BLaER1 (cell line): ENCODE measurements around the gene FMNL3.
A peak's percentile ranks its signal among the peaks of the same experiment; 100 is the strongest.

Experiments used
- H3K27ac ChIP-seq: shearing (Covaris generic); formaldehyde crosslinking; 2 replicates; pipeline ENCODE4 v1.8.1; 2022
- H3K27me3 ChIP-seq: shearing (Covaris generic); formaldehyde crosslinking; 2 replicates; pipeline ENCODE4 v1.8.1; 2022
- H3K36me3 ChIP-seq: shearing (Covaris generic); formaldehyde crosslinking; 2 replicates; pipeline ENCODE4 v1.8.1; 2022
- H3K4me1 ChIP-seq: shearing (Covaris generic); formaldehyde crosslinking; 2 replicates; pipeline ENCODE4 v1.8.1; 2022
- H3K4me2 ChIP-seq: shearing (Covaris generic); formaldehyde crosslinking; 2 replicates; pipeline ENCODE4 v1.8.1; 2022
- H3K4me3 ChIP-seq: shearing (Covaris generic); formaldehyde crosslinking; 2 replicates; pipeline ENCODE4 v1.8.1; 2022
- H3K9ac ChIP-seq: shearing (Covaris generic); formaldehyde crosslinking; 2 replicates; pipeline ENCODE4 v1.8.1; 2022
- H3K9me3 ChIP-seq: shearing (Covaris generic); formaldehyde crosslinking; 2 replicates; pipeline ENCODE4 v1.8.1; 2022
- H4K20me1 ChIP-seq: shearing (Covaris generic); formaldehyde crosslinking; 2 replicates; pipeline ENCODE4 v1.8.1; 2022
- Cebpa-rat ChIP-seq: shearing (Covaris generic); IDR thresholded peaks from 2 replicates; pipeline ENCODE4 v1.8.1; 2022

Gene FMNL3

DNA sequence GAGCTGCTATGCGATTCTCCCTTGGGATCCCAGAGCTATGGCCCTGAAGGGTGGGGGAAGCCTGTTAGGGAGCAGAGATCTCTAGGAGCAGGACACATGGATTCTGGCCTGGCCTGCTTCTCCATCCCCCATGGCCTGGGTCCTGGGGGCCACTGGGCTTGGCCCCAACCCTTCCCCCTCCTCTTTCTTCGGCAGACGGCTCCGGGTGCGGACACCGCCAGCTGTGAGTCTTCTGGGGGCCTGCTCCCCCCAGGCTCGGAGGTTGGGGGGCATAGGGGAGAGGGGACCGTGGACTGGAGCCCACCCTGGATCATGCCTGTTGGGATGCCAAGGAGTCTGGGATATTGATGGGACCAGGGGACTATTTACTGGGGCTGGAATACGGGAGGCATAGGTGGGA is 74.8 kb downstream of the FMNL3 start:
- no peaks in the 10 kb centered on the region for H3K9me3 ChIP-seq
- TF ChIP-seq Cebpa-rat: no peak
- H3K4me1 ChIP-seq: peaks cover 9% of the 10 kb centered on the region
- H4K20me1 ChIP-seq: no peaks in the 10 kb centered on the region
- H3K4me3 ChIP-seq: no peak overlapping the region
- no peaks in the 10 kb centered on the region for H3K27me3 ChIP-seq
- H3K4me2 ChIP-seq: no peak overlapping the region
- H3K36me3 ChIP-seq: peaks cover 6% of the 10 kb centered on the region; the same call in 1 of the 2 replicates
- H3K27ac ChIP-seq: no peak overlapping the region
- no peak overlapping the region for H3K9ac ChIP-seq

DNA sequence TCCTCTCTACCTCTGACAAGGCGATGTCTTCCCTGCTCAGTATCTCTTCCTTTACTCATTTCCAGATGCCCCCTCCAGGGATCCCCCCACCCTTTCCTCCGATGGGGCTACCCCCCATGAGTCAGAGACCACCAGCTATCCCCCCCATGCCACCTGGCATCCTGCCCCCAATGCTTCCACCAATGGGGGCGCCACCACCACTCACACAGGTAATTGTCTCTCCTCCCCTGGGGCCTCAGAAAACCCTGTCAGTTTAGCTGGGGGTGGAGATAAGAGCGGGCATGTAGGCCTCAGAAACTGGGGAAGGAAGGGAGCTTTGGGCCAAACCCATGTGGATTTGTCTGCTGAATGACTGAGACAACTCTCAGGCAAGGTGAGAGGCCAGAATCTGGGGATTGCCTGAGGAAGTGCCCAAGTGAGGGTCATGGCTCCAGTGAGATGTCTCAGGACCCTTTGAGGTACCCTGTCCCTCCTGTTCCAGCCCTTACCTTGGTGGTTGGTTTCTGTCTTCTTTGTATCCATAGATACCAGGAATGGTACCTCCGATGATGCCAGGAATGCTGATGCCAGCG is 75.8 kb downstream of the FMNL3 start:
- H3K4me1 ChIP-seq: no peaks in the 10 kb centered on the region
- no peaks in the 10 kb centered on the region for H3K9me3 ChIP-seq
- H3K4me3 ChIP-seq: no peak overlapping the region
- peaks cover 6% of the 10 kb centered on the region; the same call in 1 of the 2 replicates for H3K36me3 ChIP-seq
- no peak overlapping the region for H3K4me2 ChIP-seq
- no peak overlapping the region for H3K9ac ChIP-seq
- no peak for TF ChIP-seq Cebpa-rat
- H3K27me3 ChIP-seq: no peaks in the 10 kb centered on the region
- H3K27ac ChIP-seq: no peak overlapping the region
- H4K20me1 ChIP-seq: no peaks in the 10 kb centered on the region

DNA sequence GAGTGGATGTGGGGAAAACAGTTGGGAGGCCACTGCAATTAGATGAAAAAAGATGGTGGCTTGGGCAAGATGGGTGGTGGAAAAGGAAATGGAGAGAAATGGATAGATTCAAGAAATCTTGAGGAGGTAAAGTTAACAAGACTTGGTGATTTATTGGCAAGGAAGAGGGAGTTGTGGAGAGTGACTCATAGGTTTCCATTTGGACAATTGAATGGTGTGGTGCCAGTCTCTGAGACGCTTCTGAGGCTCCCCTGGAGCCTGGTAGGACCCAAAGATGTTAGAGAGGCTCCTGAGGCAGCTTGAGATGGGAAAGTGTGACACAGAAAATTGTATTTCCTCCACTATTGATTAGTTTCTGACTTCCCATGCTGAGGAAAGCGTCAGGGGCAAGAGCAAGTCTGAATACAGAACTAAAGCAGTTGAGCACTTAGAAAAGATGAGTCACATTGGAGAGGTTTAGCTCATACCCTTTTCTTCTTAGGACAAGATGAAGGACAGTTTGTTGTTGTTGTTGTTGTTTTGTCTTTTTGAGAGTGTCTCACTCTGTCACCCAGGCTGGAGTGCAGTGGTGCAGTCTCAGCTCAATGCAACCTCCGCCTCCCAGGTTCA is 79.3 kb downstream of the FMNL3 start:
- H3K36me3 ChIP-seq: no peaks in the 10 kb centered on the region; the same call in 1 of the 2 replicates
- peaks cover 9% of the 10 kb centered on the region for H3K4me1 ChIP-seq
- no peak overlapping the region for H3K27ac ChIP-seq
- H3K9ac ChIP-seq: no peak overlapping the region
- H3K27me3 ChIP-seq: no peaks in the 10 kb centered on the region
- H4K20me1 ChIP-seq: no peaks in the 10 kb centered on the region
- no peak overlapping the region for H3K4me3 ChIP-seq
- no peak for TF ChIP-seq Cebpa-rat
- no peak overlapping the region for H3K4me2 ChIP-seq
- no peaks in the 10 kb centered on the region for H3K9me3 ChIP-seq

DNA sequence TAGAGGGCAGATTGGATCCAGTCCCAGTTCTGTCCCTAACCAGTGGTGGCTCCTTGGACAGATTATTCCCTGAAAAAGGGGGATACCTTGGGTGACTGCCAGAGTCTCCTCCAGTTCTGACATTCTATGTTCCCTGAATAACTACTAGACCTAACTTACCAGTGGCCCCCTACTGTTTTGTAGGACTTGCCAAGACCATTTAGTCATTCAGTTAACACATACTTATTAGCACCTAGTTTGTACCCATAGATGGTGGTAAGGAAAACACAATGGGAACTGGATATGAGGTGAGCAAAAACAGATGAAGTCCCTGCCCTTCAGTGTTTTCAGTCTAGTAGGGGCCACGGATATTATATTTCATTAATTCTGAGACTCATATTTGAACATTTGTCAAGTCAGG is 80.4 kb downstream of the FMNL3 start:
- Histone ChIP-seq H3K4me1 (peaks cover 18% of the 10 kb centered on the region), H3K4me3 (no peak overlapping the region), H3K36me3 (no peaks in the 10 kb centered on the region; the same call in 1 of the 2 replicates), H3K27me3 (no peaks in the 10 kb centered on the region), H3K4me2 (no peak overlapping the region), H3K9me3 (no peaks in the 10 kb centered on the region), H3K27ac (no peak overlapping the region), H3K9ac (no peak overlapping the region), H4K20me1 (no peaks in the 10 kb centered on the region)
- TF ChIP-seq Cebpa-rat: no peak

- TF ChIP-seq Cebpa-rat: no peak
Observed at GRCh38 chr12:49626169-49626835, 80.9 kb downstream of the FMNL3 start.

GRCh38 chr12:49624921-49625577 is 82.2 kb downstream of the FMNL3 start:
- Histone ChIP-seq H4K20me1 (no peaks in the 10 kb centered on the region), H3K27me3 (no peaks in the 10 kb centered on the region), H3K4me2 (no peak overlapping the region), H3K4me1 (peaks cover 36% of the 10 kb centered on the region), H3K36me3 (no peaks in the 10 kb centered on the region), H3K4me3 (no peak overlapping the region), H3K9ac (no peak overlapping the region), H3K9me3 (no peaks in the 10 kb centered on the region), H3K27ac (no peak overlapping the region)
- TF ChIP-seq Cebpa-rat: no peak

More at GRCh38 chr12:49626169-49626835, 80.9 kb downstream of the FMNL3 start:
- Histone ChIP-seq H3K36me3 (no peaks in the 10 kb centered on the region), H3K9ac (no peak overlapping the region), H4K20me1 (no peaks in the 10 kb centered on the region), H3K27me3 (no peaks in the 10 kb centered on the region), H3K4me2 (no peak overlapping the region), H3K4me1 (peaks cover 23% of the 10 kb centered on the region), H3K9me3 (no peaks in the 10 kb centered on the region), H3K4me3 (no peak overlapping the region), H3K27ac (no peak overlapping the region)

DNA sequence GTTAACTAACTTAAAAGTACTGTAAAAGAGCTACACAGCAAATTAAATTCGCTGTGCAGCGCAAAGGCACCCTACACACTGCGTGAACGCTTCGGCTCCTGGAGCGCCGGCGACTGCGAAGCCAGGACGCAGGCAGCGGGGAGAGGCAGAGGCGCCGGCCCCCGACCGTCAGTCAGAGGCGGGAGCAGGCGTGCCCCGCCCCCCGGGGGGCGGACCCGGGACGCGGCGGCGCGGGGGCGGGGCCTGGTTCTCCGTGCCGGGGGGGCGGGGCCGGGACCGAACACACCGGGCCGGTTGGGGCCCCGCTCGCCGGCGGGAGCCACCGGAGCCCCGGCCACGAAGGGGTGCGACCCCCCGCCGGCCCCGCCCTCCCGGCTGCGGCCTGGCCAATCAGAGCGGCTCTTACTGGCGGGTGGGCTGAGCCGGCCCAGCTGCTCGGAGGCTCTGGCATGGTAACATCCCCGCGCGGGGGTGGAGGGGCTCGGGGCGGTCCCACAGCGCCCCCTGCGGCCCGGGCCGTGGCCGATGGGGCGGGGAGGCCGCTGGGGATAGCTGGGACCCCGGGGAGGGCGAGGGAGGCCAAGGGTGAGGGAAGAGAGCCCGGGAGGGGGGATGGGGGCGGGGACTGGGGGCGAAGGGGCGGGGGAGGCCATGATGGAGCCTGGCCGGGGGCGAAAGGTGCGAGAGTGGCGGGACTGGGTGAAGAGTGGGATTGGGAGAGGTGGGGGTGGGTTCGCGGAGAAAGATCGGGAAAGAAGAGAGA is 83.9 kb downstream of the FMNL3 start, which contains the start of gene PRPF40B:
PRPF40B (plus strand) TSS at position 420 of the 763 bp plus-strand sequence; CDS start at position 450, 30 bp downstream.
- Histone ChIP-seq H3K27ac (peak within 1 kb of the TSS; percentile 64), H3K4me1 (peaks cover 37% of the 10 kb centered on the region), H3K4me3 (peak within 1 kb of the TSS; percentile 65), H3K36me3 (no peaks in the 10 kb centered on the region), H3K4me2 (peak within 1 kb of the TSS; percentile 94), H3K9me3 (no peaks in the 10 kb centered on the region), H4K20me1 (no peaks in the 10 kb centered on the region), H3K9ac (peak within 1 kb of the TSS; percentile 74), H3K27me3 (no peaks in the 10 kb centered on the region)
- TF ChIP-seq Cebpa-rat: no peak

GRCh38 chr12:49622501-49623141 is 84.6 kb downstream of the FMNL3 start:
- Histone ChIP-seq H3K9me3 (no peaks in the 10 kb centered on the region), H3K4me2 (peak overlapping the region; percentile 94), H3K4me3 (peak overlapping the region; percentile 65), H3K4me1 (peaks cover 37% of the 10 kb centered on the region), H3K27ac (peak overlapping the region; percentile 64), H4K20me1 (no peaks in the 10 kb centered on the region), H3K9ac (peak overlapping the region; percentile 74), H3K27me3 (no peaks in the 10 kb centered on the region), H3K36me3 (no peaks in the 10 kb centered on the region)
- no peak for TF ChIP-seq Cebpa-rat
